Cerebellar nuclear complex (tissue), 1 donor: ENCODE results near the gene EDIL3.
A peak's percentile ranks its signal among the peaks of the same experiment; 100 is the strongest.
"Not testable (repeated sequence)": the region's sequence is repeated elsewhere in the genome, so short reads cannot be mapped to it uniquely, and the experiment has no call there.

ENCODE experiments used
- DNase-seq, 2 experiments: peaks; one replicate each; lab custom pipeline; 2025; lab: John Stamatoyannopoulos, UW

EDIL3 gene

GRCh38 chr5:84299959-84300358 is 84.7 kb downstream of the EDIL3 start:
- DNase-seq: no peak

GRCh38 chr5:84298628-84299027 is 86.1 kb downstream of the EDIL3 start:
- no peak for DNase-seq

DNA sequence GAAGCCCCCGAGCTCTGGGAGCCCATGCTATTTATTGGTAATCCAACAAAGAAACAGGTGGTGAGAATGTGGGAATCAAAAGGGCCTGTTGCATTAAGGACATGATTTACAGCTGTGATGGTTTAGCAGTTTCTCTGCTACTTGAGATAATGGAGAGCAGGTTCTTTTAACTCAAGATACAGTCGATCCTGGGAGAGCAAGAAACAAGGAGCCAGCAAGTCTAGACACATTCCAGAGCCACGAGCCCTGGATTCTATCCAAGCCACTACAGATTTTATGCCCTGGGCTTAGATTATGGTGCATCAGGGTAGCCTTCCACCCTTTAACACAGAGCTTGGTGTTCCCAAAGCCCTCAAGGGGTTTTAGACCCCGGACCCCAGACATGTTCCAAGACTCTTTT is 87.0 kb downstream of the EDIL3 start:
- DNase-seq: not testable (repeated sequence)

DNA sequence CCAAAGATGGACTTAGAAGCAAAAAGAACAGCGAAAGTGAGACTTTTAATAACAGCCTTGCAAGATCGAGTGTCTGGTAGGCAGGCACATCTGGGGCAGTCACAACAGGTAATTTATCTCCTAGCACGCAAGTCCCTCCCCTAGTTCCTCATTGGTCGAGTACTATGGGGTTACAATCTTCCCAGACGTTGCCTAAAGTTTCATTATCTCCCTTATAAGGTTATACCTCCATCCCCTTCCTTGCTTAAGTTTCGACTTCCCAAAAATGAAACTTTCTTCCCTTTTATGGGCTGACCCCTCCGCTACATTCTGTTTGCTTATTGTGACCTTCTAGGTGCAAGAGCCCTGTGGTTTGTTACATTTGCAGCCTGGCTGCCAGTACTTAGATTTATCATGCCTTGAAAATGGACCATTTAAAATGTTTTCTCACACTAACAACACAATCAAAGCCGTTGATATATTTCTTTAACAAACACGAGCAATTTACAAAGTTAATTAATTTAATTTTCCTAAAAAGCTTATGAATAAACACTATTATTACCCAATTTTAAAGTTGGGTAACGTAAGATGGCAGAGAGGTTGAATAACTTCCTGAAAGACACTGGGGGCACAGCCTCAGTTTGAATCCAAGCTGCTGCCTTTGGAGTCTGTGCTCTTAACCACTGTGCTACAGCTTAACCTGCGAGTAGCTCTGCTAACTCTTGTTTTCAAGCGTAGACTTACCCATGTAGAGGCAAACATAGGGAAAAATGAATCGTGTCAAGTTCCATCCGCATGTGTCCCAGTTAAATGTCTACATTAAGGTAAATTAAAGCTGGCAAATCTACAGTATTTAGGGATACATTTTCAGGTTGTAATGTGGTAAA is 91.7 kb downstream of the EDIL3 start:
- no peak for DNase-seq

GRCh38 chr5:84292000-84292642 is 92.6 kb downstream of the EDIL3 start:
- no peak for DNase-seq

DNA sequence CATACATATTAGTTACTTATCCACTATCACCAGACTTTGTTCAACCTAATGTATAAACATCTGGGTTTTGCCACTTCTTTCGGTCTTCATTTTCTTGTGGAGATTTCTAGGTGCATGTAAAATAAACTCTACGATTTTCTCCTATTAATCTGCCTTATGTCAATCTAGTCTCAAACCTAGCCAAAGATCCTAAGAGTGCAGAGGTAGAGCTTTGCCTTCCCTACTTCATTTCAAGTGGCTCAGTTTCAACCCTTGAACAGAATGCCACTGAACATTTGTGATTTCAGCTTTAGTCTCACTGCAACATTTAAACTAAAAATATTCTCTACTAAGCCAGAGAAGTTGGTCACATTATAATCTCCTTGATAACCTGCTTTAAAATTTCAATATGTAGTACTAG is 94.0 kb downstream of the EDIL3 start:
- DNase-seq: no peak

DNA sequence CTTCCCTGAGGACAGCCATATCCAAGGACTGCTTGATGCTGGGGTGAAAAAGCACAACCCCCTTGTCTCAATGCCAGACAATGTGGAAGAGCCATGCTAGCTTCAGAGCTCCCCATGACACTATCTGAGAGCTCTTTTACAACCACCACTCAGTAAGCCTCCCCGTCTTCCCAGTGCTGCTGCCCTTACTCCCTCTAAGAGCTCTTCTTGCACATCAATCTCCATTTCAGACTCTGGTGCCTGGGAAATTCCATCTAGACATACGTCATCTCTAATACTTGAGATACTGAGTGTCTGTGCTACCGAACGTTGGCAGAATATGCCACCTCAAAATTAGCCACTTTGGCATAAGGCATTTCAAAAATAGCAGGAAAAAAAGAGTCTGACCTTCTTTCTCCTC is 94.5 kb downstream of the EDIL3 start:
- DNase-seq: no peak

GRCh38 chr5:84287951-84288350 is 96.7 kb downstream of the EDIL3 start:
- no peak for DNase-seq

DNA sequence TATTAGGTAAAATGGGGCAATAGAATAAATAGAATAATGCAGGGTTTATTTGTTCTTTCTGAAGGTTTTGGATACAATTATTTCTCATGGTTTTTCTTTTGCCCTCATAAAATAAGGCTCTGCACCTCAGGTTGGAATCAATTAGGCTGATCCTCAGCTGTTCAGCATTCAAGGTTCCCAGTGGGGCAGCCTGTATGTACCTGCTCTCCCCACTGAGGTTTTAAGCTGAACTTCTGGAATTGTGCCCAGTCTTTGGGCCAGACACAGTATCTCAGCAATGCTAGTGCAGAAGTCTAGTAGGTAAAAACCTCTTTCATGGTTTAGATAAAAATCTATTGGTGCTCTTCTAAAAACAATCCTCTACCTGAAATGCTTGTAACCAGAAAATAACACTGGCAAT is 98.0 kb downstream of the EDIL3 start:
- peak; percentile 1 to 38 for DNase-seq

DNA sequence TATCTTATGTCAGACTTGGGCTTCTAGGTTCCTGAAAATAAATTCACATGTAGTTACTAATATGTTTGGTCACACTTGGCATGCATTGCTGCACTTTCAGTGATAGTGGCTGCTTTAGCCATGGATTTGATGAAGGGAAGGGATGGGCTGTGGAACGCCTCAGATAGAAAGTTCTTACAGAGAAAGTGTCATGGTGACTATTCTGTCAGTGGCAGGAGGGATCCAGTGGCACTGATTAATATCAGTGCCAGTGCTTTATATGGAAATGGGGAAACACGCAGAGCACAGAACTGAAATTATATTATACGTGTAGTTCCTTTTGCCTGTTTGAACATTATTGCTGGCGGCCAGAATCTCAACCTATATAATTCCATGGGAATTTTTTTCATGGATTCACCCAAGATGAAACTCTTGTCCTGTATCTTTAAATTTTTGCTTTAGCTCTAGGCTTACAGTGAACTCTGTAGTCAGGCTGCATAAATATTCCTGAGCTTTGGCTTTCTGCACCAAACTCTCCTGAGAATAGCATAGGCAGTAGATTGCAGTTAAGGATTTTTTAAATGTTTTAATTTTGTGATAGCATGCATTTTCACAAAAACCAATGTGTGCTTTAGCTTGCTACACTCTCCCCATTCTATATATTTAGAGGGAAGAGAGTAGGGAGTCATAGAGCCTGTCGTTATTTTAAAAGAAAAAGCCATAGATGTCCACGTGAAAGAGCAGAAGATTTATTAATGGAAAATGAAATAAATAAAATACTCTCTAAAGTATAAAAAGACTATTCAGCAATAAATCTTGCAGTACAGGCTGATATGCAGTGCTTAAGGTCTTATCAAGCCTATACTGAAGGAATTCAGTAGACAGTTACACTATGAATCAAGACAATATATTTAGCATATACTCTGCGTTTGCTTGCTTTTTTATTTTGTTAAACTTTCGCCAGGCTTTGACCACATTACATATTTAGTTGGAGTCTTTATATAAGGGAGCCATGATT is 98.7 kb downstream of the EDIL3 start:
- no peak for DNase-seq

- no peak for DNase-seq
These were observed 103.3 kb downstream of the EDIL3 start for GRCh38 chr5:84281383-84281782.

DNA sequence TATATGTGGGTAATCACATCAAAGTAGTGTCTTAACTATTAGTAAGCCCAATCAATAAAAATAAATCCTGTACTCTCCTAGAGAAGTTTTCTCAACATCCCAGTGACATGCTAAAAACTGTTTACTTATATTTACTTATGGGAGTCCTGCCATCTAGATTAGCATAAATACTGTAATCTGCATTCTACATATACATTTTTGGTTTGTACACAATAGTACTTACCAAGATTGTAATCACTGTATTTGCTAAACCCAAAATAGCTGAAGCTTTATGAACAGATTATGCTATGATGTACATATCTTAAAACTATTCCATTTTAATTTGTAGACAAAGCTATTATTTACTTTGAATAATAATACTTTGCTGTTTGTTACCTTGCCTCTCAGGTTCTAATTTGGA is 105.4 kb downstream of the EDIL3 start:
- DNase-seq: no peak

DNA sequence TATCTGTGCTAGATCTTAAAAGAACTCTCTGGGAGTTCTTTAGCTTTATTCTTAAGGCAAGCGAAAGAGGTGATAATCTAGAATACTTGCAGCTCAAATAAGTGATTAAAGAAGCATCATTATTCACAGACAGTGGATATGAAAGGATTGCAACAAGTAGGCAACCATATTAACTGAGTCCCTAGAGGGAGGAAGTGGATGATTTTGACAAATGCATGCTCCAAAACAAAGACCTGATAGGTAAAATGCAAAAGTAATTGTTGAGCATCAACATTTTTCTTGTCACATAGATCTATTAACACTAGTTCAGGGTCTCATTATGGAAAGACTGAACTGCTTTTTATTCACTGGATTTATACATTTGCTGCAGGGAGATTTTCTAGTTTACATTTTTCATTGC is 109.1 kb downstream of the EDIL3 start:
- no peak for DNase-seq

- no peak for DNase-seq
These were observed 109.9 kb downstream of the EDIL3 start for GRCh38 chr5:84274585-84275468.

DNA sequence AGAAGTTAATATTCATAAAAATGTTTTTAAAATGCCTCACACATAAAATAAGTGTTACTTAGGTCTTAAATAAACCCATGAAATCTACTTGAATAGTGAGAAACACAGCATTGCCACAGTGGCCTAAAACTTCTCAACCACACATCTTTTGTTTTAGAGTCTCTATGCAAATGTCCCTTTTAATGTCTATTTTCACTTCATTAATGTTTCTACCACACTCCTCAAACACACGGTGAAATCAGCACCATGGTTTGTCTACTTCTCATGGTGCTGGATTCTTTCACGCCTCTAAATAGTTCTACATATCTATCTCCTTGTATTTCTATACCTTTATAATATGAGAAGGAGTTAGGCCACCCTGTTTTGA is 111.2 kb downstream of the EDIL3 start:
- DNase-seq: no peak

DNA sequence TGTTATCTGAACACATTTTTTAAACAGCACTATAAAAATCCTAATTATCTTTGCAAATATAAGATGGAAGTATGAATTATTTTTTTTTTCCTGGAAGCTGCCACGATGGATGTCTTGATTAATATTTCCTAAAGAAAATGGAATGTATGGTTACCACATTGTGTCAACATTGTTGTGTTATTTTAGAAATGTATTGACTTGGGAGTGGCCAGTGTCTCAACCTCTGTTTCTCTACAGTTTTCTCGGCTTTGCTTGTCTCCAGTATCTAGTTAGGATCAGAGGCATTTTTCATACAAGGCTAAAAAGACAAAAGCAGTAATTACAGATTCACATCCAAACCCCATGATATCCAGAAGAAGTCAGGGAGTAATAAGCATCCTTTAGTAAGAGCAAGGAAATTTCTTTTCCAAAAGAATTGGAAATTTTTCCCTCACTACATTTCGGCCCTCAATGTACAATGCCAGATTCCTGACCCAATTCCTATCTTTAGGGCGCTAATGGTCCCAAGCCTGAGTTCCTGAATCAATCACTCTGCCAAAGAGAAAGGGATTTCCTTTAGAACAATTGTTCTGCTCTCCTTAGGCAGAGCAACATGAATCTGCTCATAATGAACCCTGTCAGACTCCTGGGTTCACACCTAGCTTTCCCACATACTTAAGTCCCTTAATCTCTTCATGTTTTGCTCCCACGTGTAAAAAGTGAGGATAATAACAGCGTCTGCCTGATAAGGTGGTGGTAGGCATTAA is 111.7 kb downstream of the EDIL3 start:
- no peak for DNase-seq

- DNase-seq: no peak
These were observed 118.7 kb downstream of the EDIL3 start for GRCh38 chr5:84265739-84266550.

DNA sequence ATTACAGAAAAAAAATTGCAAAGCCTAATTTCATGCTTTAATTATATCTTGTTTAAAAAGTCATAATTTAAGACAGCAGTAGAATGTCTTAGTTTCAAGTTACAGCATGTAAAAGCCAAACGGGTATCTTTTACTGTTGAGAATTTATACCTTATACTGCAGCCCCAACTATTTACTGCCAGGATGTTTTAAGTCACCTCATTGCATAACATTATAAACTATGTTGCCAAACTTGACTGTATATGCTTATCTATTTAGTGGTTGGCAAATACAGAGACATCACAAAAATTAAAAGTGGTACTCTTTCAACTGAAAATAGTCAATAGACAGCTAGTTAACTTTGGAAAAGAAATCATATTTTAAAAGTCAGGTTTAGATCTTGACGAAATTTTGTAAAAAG is 119.5 kb downstream of the EDIL3 start:
- no peak for DNase-seq

GRCh38 chr5:84260939-84261338 is 123.7 kb downstream of the EDIL3 start:
- no peak for DNase-seq

GRCh38 chr5:84260140-84260539 is 124.5 kb downstream of the EDIL3 start:
- no peak for DNase-seq
